Astrocyte of the cerebellum (primary cell): ENCODE results near the gene GRID2IP.

ENCODE experiments used
- DNase-seq: peaks from one replicate; pipeline ENCODE4 v3.0.0-alpha.2; 2011; ENCODE audit warnings: low read depth
- H3K4me3 ChIP-seq: 2 replicates; pipeline ENCODE4 v1.5.1; 2011; ENCODE audit warnings: mild to moderate bottlenecking, low read depth, low read length, moderate library complexity
- in situ Hi-C: cut with HindIII; loops from 2 replicates; pipeline ENCODE4 v1.10.0; 2017; ENCODE audit warnings: low sequenced_read_pairs
- TF ChIP-seq, protein P1 (sequence below): IDR thresholded peaks from 2 replicates; pipeline ENCODE4 v1.5.1; 2012; ENCODE audit warnings: low read length, low read depth, moderate library complexity, mild to moderate bottlenecking; ENCODE audit errors: missing control alignments

The GRID2IP gene

DNA sequence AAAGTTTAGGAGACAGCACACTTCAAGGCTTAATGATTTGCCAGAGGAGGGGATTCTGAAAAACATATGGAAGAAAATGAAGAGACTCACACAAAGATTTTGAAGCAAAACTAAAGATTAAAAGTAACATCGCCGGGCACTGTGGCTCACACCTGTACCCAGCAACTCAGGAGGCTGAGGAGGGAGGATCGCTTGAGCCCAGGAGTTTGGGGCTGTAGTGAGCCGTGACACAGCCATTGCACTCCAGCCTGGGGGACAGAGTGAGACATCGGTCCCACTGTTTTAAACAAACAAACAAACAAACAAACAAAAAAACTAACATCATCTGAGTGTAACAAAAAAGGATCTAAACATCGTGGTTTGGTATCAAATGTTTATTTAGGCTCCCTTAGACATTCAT is 69.8 kb downstream of the GRID2IP start:
- TF ChIP-seq, protein P1, sequence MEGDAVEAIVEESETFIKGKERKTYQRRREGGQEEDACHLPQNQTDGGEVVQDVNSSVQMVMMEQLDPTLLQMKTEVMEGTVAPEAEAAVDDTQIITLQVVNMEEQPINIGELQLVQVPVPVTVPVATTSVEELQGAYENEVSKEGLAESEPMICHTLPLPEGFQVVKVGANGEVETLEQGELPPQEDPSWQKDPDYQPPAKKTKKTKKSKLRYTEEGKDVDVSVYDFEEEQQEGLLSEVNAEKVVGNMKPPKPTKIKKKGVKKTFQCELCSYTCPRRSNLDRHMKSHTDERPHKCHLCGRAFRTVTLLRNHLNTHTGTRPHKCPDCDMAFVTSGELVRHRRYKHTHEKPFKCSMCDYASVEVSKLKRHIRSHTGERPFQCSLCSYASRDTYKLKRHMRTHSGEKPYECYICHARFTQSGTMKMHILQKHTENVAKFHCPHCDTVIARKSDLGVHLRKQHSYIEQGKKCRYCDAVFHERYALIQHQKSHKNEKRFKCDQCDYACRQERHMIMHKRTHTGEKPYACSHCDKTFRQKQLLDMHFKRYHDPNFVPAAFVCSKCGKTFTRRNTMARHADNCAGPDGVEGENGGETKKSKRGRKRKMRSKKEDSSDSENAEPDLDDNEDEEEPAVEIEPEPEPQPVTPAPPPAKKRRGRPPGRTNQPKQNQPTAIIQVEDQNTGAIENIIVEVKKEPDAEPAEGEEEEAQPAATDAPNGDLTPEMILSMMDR, result no peak
- in situ Hi-C loops, result no loop called here

DNA sequence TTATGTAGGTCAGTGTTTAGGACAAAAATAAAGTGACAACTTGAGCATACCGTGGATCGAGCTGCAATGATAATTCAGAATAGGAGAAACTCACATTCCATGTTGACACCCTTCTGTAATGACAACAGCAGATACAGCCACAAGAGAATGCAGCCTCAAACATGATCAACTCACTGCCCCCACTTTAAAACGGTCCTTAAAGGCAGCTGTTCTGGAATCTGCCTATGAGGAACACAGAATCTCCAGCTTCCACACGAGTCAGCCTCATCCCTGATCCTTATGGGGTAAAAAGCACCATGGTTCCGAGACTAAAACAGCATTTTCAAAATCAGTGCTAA is 71.0 kb downstream of the GRID2IP start:
- no peak for DNase-seq
- in situ Hi-C loops, result no loop called here
- TF ChIP-seq, protein P1, result no peak

More for the DNA sequence above, 69.8 kb downstream of the GRID2IP start:
- DNase-seq, result no peak
- no peak overlapping the region for H3K4me3 ChIP-seq

DNA sequence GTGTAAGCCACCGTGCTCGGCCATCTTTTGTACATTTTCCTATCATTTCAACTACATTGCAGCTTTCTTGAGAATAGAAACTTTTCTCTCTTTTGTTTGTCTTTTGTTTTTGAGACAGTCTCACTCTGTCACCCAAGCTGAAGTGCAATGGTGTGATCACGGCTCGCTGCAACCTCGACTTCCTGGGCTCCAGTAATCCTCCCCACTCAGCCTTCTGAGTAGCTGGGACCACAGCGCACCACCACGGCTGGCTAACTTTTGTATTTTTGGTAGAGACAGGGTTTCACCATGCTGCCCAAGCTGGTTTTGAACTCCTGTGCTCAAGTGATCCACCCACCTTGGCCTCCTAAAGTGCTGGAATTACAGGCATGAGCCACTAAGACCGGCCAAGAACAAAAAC is 72.2 kb downstream of the GRID2IP start:
- DNase-seq, result no peak
- in situ Hi-C loops, result no loop called here

More for the DNA sequence above, 71.0 kb downstream of the GRID2IP start:
- H3K4me3 ChIP-seq, result no peak overlapping the region

DNA sequence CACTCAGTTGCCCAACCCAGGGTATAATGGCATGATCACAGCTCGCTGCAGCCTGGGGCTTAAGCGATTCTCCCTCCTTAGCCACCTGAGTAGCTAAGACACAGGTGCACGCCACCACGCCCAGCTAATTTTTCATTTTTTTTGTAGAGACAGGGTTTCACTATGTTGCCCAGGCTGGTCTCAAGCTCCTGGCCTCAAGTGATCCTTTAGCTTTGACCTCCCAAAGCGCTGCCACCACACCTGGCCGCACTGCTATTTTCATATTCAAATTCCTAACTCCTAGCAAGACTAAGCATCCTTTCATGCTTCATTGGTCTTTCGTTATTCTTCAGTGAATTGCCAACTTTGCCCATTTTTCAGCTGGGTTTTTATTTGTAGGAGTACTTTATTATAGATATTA is 73.1 kb downstream of the GRID2IP start:
- TF ChIP-seq, protein P1, result no peak
- H3K4me3 ChIP-seq, result no peak overlapping the region
- in situ Hi-C loops, result no loop called here

More for the DNA sequence above, 72.2 kb downstream of the GRID2IP start:
- TF ChIP-seq, protein P1, result no peak
- H3K4me3 ChIP-seq, result no peak overlapping the region

DNA sequence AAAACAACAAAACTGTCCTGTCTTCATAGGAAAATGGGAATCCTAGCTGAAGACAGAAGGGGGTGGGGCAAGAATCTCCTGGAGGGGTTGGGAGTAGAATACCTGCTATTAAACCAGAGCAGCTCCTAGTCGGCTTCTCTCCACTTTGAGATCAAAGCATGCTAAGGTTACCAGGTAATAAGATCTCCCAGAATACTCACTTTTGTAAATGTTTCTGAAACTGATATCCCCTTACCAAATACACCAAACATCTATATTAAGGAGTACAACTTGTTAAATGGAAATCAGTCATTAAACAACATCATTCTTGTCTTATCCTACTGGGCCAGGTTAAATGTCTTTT is 74.0 kb downstream of the GRID2IP start:
- TF ChIP-seq, protein P1, result no peak
- DNase-seq, result no peak
- in situ Hi-C loops, result no loop called here
- H3K4me3 ChIP-seq, result no peak overlapping the region

More for the DNA sequence above, 73.1 kb downstream of the GRID2IP start:
- DNase-seq, result no peak

DNA sequence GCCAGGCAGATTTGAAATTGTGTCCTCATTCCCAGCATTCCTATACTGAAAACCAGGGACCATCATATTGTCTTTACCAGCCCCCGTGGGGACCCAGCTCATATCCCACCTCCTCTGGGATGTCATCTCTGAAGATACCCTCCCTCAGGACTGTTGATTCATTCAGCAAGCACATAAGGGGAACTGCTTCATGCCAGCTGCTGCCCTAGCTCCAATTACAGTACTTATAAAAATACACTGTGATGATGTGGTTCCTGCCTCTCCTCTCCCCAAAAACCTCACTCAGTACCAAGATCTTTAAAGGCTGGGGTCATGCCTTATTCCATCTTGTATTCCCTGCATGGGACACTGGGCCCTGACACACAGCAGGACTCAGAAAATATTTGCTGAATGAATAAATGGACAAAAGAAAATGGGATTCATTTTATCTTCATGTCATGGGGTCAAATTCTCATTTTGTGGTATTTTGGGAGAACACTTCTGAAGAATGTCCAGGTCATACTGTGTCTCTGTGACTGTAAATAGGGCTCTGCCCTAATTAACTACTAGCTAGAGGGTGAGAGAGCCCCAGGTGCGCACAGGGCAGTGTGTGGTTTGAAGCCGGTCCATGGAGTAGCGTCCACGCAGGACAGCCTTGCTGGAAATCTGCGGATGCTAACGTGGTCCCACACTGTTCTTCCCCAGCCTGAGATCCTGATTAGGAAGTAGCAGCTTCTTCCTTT is 74.5 kb downstream of the GRID2IP start:
- TF ChIP-seq, protein P1, result no peak
- no peak for DNase-seq
- in situ Hi-C loops, result no loop called here
- no peak overlapping the region for H3K4me3 ChIP-seq
